Adrenal gland (tissue), 12 donors: ENCODE measurements around the gene TAGLN2. TPM values are rescaled to one million over a fixed set of nuclear protein-coding genes. Genes with fewer than 3 reads are reported as not detected.

ENCODE experiments used
- DNase-seq, 7 donors: peaks; one replicate each; pipeline ENCODE4 v3.0.0-alpha.2; 2019 to 2020
- H3K27ac ChIP-seq, 5 donors: fragments of 200-600 bp; sonication (generic) in 4 of 5; 1 replicate in 3 of 5; 2 replicates in 2 of 5; pipeline versions ENCODE4 v1.5.1 to v1.8.0; 2016 to 2020; ENCODE audit warnings: mild to moderate bottlenecking in 1 of 5
- H3K27me3 ChIP-seq: fragments of 200-600 bp; 2 replicates; pipeline ENCODE4 v1.8.0; 2021
- H3K36me3 ChIP-seq, 2 donors: fragments of 200-600 bp; replicated peaks in 1 of 2; 1 replicate in 1 of 2; 2 replicates in 1 of 2; pipeline versions ENCODE4 v1.5.1 to v1.8.0; 2018 to 2022
- H3K4me1 ChIP-seq, 2 donors: fragments of 200-600 bp; replicated peaks in 1 of 2; 1 replicate in 1 of 2; 2 replicates in 1 of 2; pipeline versions ENCODE4 v1.5.1 to v1.8.0; 2018 to 2021
- H3K4me3 ChIP-seq, 4 donors: fragments of 200-600 bp; sonication (generic) in 3 of 4; one replicate each; pipeline ENCODE4 v1.5.1; 2016 to 2018
- H3K9me3 ChIP-seq, 3 donors: fragments of 200-600 bp; sonication (generic) in 1 of 3; replicated peaks in 1 of 3; 1 replicate in 2 of 3; 2 replicates in 1 of 3; pipeline versions ENCODE4 v1.5.1 to v1.8.0; 2016 to 2021
- CTCF ChIP-seq, 6 experiments: fragments of 450-650 bp in 4 of 6; fragments of 200-600 bp in 2 of 6; sonication (generic) in 1 of 6; IDR thresholded peaks; 1 replicate in 5 of 6; 2 replicates in 1 of 6; pipeline versions ENCODE4 v1.5.1 to v1.8.0; 2016 to 2021; ENCODE audit warnings: antibody characterized with exemption in 6 of 6, mild to moderate bottlenecking in 2 of 6, moderate library complexity in 1 of 6
- POLR2A ChIP-seq, 2 donors: fragments of 450-650 bp; IDR thresholded peaks; one replicate each; pipeline ENCODE4 v1.6.1; 2017; ENCODE audit warnings: antibody characterized with exemption in 2 of 2, mild to moderate bottlenecking in 2 of 2, moderate library complexity in 1 of 2
- WGBS, 4 donors: extraction: QIAGEN DNeasy Blood & Tissue Kit in 2 of 4; methylation state at CpG; one replicate each; pipeline versions ENCODE4 v1.1.5 to v1.1.7; 2013 to 2017; 5-methylcytosine and 5-hydroxymethylcytosine counted together
- intact Hi-C, 2 donors: fragments of 100-400 bp; cut with DNase I; formaldehyde crosslinking; loops; one replicate each; pipeline versions ENCODE4 v1.14.1 to v1.15.0; 2022 to 2023
- polyA plus RNA-seq, 3 donors: library from polyadenylated mRNA; stranded (reverse); fragments of 200-250 nt in 2 of 3; fragments of 350-450 nt in 1 of 3; fragmentation: Illumina TruSeq in 1 of 3; extraction: RNeasy Lipid Tissue Mini Kit (QIAGEN cat#74804) in 1 of 3; gene quantifications; one replicate each; pipeline ENCODE4 v1.2.3, GENCODE V29; 2013 to 2014
- total RNA-seq, 9 donors: library from RNA; depleted of rRNA in 4 of 9; stranded (reverse); fragments of >200 nt in 4 of 9; fragments of 120-200 nt in 1 of 9; fragmentation: NEBNext Ultra II Directional in 1 of 9; extraction: Animal tissue kit (Norgen Biotek cat#: 25700) in 1 of 9; gene quantifications; one replicate each; pipeline versions ENCODE4 v1.1.0 to v1.2.4, GENCODE V29; 2013 to 2023
- donor health status: healthy with polysubstance abuse.
- donor health status: Bipolar disorder and iron deficiency.
- donor health status: DM: yes; HTN: yes; CAD: no.
- donor health status: DM: no; HTN: no; CAD: no.
- donor health status: DM: no; HTN: no; CAD: no.
- donor health status: DM: yes; HTN: yes; CAD: no.

The TAGLN2 gene
- total and polyA plus RNA-seq, 12 donors, result 42.3 to 215 (median 143) TPM

DNA sequence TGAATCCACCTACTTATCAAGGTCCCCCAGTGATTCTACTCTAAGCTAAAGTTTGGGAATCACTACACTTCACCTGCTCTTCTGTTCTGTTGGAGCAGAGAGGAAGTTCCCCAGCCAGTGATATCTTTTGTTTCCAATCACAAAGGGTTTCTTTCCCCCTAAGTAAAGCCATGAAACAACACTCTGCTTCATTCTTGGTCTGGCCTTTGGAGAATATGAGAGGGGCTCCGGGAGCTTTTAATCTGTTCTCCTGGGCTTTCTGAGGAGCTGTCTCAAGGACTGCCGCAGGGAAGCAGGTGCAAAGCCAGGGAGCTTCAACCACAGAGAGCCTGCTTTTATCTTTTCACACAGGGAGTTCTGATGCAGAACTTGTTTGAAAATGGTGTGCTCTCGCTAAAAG lies 38.8 kb upstream of the TAGLN2 start:
- H3K4me3 ChIP-seq, result no peak overlapping the region
- peaks cover 34% of the 10 kb centered on the region for H3K27me3 ChIP-seq
- no peak overlapping the region for H3K27ac ChIP-seq
- TF ChIP-seq CTCF (IDR thresholded peaks at IDR 0.05) (no peak), POLR2A (IDR thresholded peaks at IDR 0.05) (no peak)
- H3K4me1 ChIP-seq, result no peaks in the 10 kb centered on the region
- no peaks in the 10 kb centered on the region for H3K36me3 ChIP-seq
- no peaks in the 10 kb centered on the region for H3K9me3 ChIP-seq
- intact Hi-C loops, result no loop called here
- no peak for DNase-seq
- WGBS, 4 donors, result 45 to 57% (median 48%) methylated on average over 3 of the region's 3 CpGs

DNA sequence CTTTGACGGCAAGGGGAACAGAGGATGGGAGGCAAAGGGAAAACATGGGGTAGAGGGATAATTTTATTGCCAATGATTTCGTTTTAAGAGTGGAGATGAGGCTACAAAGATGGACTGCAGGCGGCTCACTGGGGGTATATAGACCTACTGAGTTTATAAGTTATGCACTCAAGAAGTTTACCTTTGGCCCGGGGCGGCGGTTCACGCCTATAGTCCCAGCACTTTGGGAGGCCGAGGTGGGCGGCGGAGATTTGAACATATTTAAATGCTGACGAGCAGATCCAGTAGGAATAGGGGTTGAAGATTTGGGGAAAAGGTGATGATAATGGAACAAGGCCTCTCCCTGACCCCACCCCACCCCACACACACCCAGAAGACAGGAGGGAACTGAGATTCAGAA lies 36.9 kb upstream of the TAGLN2 start:
- Histone ChIP-seq H3K27ac (no peak overlapping the region), H3K9me3 (no peaks in the 10 kb centered on the region), H3K4me1 (no peaks in the 10 kb centered on the region), H3K27me3 (peaks cover 23% of the 10 kb centered on the region), H3K36me3 (no peaks in the 10 kb centered on the region), H3K4me3 (no peak overlapping the region)
- intact Hi-C loops, result no loop called here
- WGBS, 4 donors, result 83 to 93% (median 91%) methylated on average over 11 of the region's 11 CpGs
- TF ChIP-seq CTCF (IDR thresholded peaks at IDR 0.05), result no peak
- no peak for DNase-seq

DNA sequence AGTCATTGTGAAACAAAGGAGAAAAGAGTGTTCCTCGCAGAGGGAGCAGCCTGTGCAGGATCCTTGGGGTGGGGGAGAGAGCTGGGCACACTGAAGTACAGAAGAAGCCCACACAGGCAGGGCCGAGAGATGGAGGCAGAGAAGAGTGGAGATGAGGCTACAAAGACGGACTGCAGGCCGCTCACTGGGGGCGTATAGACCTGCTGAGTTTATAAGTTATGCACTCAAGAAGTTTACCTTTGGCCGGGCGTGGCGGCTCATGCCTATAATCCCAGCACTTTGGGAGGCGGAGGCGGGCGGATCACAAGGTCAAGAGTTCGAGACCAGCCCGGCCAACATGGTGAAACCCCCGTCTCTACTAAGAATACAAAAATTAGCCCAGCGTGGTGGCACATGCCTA lies 36.3 kb upstream of the TAGLN2 start:
- 84 to 90% (median 88%) methylated on average over 15 of the region's 15 CpGs for WGBS, 4 donors
- Histone ChIP-seq H3K9me3 (no peaks in the 10 kb centered on the region), H3K27ac (no peak overlapping the region), H3K36me3 (no peaks in the 10 kb centered on the region), H3K27me3 (peaks cover 17% of the 10 kb centered on the region), H3K4me1 (no peaks in the 10 kb centered on the region), H3K4me3 (no peak overlapping the region)
- TF ChIP-seq POLR2A (IDR thresholded peaks at IDR 0.05), result no peak
- no peak for TF ChIP-seq CTCF (IDR thresholded peaks at IDR 0.05)
- DNase-seq, result no peak
- intact Hi-C loops, result no loop called here

GRCh38 chr1:159960721-159961381 lies 35.5 kb upstream of the TAGLN2 start:
- H3K36me3 ChIP-seq, result no peaks in the 10 kb centered on the region
- no peak overlapping the region for H3K4me3 ChIP-seq
- intact Hi-C loops, result no loop called here
- H3K27me3 ChIP-seq, result peaks cover 10% of the 10 kb centered on the region
- H3K4me1 ChIP-seq, result no peaks in the 10 kb centered on the region
- H3K27ac ChIP-seq, result peak overlapping the region in 1 of 5 donors; percentile 34
- WGBS, 4 donors, result 46 to 60% (median 51%) methylated on average over 5 of the region's 5 CpGs
- peak in 1 of 7 donors; percentile 17 for DNase-seq
- H3K9me3 ChIP-seq, result no peaks in the 10 kb centered on the region
- TF ChIP-seq POLR2A (IDR thresholded peaks at IDR 0.05) (no peak), CTCF (IDR thresholded peaks at IDR 0.05) (no peak)
